ENCODE results near the gene TTC39C.

DNA sequence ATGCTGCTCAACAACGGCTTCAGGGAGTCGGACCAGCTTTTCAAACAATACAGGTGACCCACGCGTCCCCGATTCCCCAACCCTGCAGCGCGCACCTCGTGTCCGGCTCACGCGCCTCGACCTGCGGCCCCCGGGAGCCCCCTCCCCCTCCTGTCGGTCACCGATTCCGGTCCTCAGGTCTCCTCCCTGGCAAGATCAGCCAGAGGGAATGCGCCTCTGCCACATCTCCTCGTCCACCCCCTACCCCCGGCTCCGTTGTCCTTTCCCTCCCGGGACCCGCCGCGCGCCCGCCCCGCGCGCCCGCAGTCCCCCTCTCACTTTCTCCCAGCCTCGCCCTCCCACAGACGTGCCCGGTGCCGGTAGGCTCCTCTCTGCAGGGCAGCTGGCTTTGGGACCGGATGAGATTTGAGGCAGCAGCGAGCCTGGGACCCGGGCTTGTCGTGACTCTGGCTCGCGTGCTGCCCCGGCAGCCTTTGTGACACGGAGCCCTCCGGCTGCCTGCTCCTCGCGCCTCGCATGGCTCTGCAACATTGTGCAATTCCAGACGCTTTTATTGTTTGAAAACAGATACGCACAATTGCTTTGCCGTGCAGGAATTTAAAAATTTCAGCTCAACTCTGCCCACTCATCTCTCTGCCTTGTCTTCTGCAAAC, 558 bp downstream of the TTC39C start:
- TF ChIP-seq CTCF (conservative IDR thresholded peaks at IDR 0.05; ENCODE audit: low read depth, low read length) (no peak), EZH2phosphoT487 (IDR thresholded peaks at IDR 0.05; ENCODE audit: borderline replicate concordance, low read length) (no peak)

All from PC-3 (cell line).